Measurements from ENCODE around the gene SLC6A5. TPM values are rescaled to one million over a fixed set of nuclear protein-coding genes. Genes with fewer than 3 reads are reported as not detected.

The SLC6A5 gene
- total and polyA plus RNA-seq, 2 donors from 2014 or later = not detected

GRCh38 chr11:20661850-20662249 is 62.4 kb downstream of the SLC6A5 start:
- DNase-seq (no peak), FAIRE-seq (no peak)
- H3K9ac ChIP-seq (ENCODE audit: low read length in 3 of 3) = no peak overlapping the region
- H3K4me1 ChIP-seq (ENCODE audit: control insufficient read depth in 2 of 3, insufficient read depth in 2 of 3, low read depth in 1 of 3, low read length in 3 of 3) = no peaks in the 10 kb centered on the region
- intact Hi-C loops (cut with DNase I) = no loop called here
- no peaks in the 10 kb centered on the region for H3K9me3 ChIP-seq (ENCODE audit: control insufficient read depth in 2 of 3, insufficient read depth in 1 of 3, low read length in 3 of 3)
- no peak overlapping the region for H3K27ac ChIP-seq (ENCODE audit: low read depth in 2 of 2, low read length in 2 of 2)
- H3K4me3 ChIP-seq (ENCODE audit: low read length in 3 of 3) = no peak overlapping the region
- no peaks in the 10 kb centered on the region for H3K27me3 ChIP-seq (ENCODE audit: control insufficient read depth, insufficient read depth, low read length)
- TF ChIP-seq, protein P1, sequence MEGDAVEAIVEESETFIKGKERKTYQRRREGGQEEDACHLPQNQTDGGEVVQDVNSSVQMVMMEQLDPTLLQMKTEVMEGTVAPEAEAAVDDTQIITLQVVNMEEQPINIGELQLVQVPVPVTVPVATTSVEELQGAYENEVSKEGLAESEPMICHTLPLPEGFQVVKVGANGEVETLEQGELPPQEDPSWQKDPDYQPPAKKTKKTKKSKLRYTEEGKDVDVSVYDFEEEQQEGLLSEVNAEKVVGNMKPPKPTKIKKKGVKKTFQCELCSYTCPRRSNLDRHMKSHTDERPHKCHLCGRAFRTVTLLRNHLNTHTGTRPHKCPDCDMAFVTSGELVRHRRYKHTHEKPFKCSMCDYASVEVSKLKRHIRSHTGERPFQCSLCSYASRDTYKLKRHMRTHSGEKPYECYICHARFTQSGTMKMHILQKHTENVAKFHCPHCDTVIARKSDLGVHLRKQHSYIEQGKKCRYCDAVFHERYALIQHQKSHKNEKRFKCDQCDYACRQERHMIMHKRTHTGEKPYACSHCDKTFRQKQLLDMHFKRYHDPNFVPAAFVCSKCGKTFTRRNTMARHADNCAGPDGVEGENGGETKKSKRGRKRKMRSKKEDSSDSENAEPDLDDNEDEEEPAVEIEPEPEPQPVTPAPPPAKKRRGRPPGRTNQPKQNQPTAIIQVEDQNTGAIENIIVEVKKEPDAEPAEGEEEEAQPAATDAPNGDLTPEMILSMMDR (IDR thresholded peaks at IDR 0.05; ENCODE audit: borderline replicate concordance, extremely low read depth, insufficient read depth) = no peak
- no peaks in the 10 kb centered on the region for H3K36me3 ChIP-seq (ENCODE audit: control insufficient read depth in 2 of 3, insufficient read depth in 3 of 3, low read length in 3 of 3)

GRCh38 chr11:20668131-20668809 is 68.9 kb downstream of the SLC6A5 start:
- intact Hi-C loops (cut with DNase I) = no loop called here
- Histone ChIP-seq H3K9me3 (ENCODE audit: control insufficient read depth in 2 of 3, insufficient read depth in 1 of 3, low read length in 3 of 3) (no peaks in the 10 kb centered on the region), H3K4me3 (ENCODE audit: low read length in 3 of 3) (peak overlapping the region in 1 of 3 donors; percentile 42), H3K27ac (ENCODE audit: low read depth in 2 of 2, low read length in 2 of 2) (no peak overlapping the region), H3K36me3 (ENCODE audit: control insufficient read depth in 2 of 3, insufficient read depth in 3 of 3, low read length in 3 of 3) (no peaks in the 10 kb centered on the region), H3K4me1 (ENCODE audit: control insufficient read depth in 2 of 3, insufficient read depth in 2 of 3, low read depth in 1 of 3, low read length in 3 of 3) (peaks cover 0 to 6% (median 0%) of the 10 kb centered on the region in 3 donors), H3K9ac (ENCODE audit: low read length in 3 of 3) (no peak overlapping the region), H3K27me3 (ENCODE audit: control insufficient read depth, insufficient read depth, low read length) (peaks cover 23% of the 10 kb centered on the region)
- FAIRE-seq (no peak), DNase-seq (no peak)
- TF ChIP-seq, protein P1 (IDR thresholded peaks at IDR 0.05; ENCODE audit: borderline replicate concordance, extremely low read depth, insufficient read depth) = no peak

DNA sequence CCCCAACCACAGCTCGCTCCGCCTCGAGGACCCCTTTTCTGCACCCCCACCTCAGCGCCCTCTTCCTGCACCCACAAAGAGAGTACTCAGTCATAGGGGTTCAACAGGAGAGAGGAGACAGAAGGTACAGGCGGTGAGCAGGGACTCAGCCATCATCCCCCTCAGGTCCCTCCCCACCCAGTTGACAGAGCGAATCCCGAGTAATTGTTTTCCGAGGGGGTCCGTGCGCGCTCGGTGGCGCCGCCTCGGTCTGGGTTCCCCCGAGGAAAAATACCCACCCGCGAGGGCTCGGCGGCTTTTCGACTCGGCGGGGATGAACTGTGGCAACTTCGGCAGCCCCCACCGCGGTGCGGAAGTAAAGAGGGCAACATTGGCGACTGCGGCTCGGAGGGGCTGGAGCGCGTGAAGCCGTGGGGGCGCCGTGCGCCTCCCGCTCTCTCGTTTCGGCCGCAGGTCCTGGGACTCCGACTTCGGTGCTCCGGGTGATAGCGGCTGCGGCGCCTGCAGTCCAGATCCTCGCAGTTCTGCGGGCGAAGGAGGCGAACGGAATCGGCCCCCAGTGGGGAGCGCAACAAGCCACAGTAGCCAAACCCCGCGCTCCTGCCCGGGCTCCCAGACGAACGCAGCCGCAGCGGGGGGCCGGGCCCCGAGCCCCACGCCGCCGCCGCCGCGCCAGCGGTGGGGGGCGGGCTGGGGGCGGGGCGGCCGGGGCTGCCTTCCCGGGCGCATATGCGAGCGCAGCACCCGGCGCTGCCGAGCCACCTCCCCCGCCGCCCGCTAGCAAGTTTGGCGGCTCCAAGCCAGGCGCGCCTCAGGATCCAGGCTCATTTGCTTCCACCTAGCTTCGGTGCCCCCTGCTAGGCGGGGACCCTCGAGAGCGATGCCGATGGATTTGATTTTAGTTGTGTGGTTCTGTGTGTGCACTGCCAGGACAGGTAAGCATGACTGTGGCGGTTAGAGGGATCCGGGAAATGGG is 69.7 kb downstream of the SLC6A5 start, which contains the start of gene NELL1:
TSS of gene NELL1 (plus strand) at position 743 of the 976 bp plus-strand sequence.
- TF ChIP-seq, protein P1 (IDR thresholded peaks at IDR 0.05; ENCODE audit: borderline replicate concordance, extremely low read depth, insufficient read depth) = no peak
- H3K27me3 ChIP-seq (ENCODE audit: control insufficient read depth, insufficient read depth, low read length) = peaks cover 23% of the 10 kb centered on the region
- H3K4me3 ChIP-seq (ENCODE audit: low read length in 3 of 3) = peak within 1 kb of the TSS; percentile 20 to 62 (median 61)
- DNase-seq (peak; percentile 39 to 65 (median 54)), FAIRE-seq (no peak)
- no peaks in the 10 kb centered on the region for H3K9me3 ChIP-seq (ENCODE audit: control insufficient read depth in 2 of 3, insufficient read depth in 1 of 3, low read length in 3 of 3)
- intact Hi-C loops (cut with DNase I) = no loop called here
- H3K36me3 ChIP-seq (ENCODE audit: control insufficient read depth in 2 of 3, insufficient read depth in 3 of 3, low read length in 3 of 3) = no peaks in the 10 kb centered on the region
- H3K27ac ChIP-seq (ENCODE audit: low read depth in 2 of 2, low read length in 2 of 2) = no peak within 1 kb of the TSS
- H3K4me1 ChIP-seq (ENCODE audit: control insufficient read depth in 2 of 3, insufficient read depth in 2 of 3, low read depth in 1 of 3, low read length in 3 of 3) = peaks cover 0 to 6% (median 0%) of the 10 kb centered on the region in 3 donors
- peak within 1 kb of the TSS in 1 of 3 donors; percentile 53 for H3K9ac ChIP-seq (ENCODE audit: low read length in 3 of 3)

Measured in kidney (tissue), 14 donors.